GM21737 (cell line): ENCODE data around the gene TTC9C.
"Not testable (repeated sequence)": the region's sequence is repeated elsewhere in the genome, so short reads cannot be mapped to it uniquely, and the experiment has no call there.

Source experiments
- ATAC-seq: cut with Tn5 transposase; IDR thresholded peaks from one replicate; pipeline ENCODE4 v1.9.1; 2021; ENCODE audit warnings: mild to moderate bottlenecking, moderate library complexity; ENCODE audit not compliant: unreplicated experiment

The TTC9C gene, protein sequence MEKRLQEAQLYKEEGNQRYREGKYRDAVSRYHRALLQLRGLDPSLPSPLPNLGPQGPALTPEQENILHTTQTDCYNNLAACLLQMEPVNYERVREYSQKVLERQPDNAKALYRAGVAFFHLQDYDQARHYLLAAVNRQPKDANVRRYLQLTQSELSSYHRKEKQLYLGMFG

DNA sequence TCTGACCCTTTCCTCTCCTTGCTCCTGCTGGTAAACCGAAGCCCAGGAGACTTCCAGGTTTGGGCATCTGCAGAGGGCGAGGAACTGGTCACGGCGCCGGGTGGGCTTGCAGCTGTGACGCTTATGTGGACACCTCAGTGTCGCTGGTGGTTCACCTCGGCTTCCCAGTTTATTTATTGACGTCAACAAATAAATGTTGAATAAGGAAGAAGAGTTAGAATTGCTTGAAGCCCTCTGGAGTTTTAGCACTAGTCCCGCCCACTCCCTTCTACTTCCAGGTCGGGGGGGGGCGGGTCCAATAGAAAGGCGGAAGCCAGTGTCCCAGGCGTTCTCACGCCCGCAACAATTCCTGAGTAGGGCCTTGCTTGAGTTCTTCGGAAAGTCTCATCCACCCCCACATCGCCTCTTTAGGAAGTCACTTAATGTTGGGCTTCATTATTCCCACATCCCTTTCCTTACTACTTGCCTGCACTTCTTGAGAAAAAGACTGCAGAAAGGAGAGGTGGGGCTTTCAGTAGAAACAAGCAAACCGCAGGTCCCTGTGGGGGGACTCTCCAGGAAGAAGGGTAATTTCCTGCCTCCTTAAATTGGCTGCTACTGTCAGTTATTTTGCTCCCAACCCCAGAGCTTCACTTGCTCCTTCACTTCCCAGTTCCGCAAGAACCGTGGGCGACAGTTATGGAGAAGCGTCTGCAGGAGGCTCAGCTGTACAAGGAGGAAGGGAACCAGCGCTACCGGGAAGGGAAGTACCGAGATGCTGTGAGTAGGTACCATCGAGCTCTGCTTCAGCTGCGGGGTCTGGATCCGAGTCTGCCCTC, at the start of gene TTC9C:
TTC9C (plus strand) TSS at position 316 of the 818 bp plus-strand sequence; CDS start at position 679, 363 bp downstream.
- peak; percentile 18 for ATAC-seq

DNA sequence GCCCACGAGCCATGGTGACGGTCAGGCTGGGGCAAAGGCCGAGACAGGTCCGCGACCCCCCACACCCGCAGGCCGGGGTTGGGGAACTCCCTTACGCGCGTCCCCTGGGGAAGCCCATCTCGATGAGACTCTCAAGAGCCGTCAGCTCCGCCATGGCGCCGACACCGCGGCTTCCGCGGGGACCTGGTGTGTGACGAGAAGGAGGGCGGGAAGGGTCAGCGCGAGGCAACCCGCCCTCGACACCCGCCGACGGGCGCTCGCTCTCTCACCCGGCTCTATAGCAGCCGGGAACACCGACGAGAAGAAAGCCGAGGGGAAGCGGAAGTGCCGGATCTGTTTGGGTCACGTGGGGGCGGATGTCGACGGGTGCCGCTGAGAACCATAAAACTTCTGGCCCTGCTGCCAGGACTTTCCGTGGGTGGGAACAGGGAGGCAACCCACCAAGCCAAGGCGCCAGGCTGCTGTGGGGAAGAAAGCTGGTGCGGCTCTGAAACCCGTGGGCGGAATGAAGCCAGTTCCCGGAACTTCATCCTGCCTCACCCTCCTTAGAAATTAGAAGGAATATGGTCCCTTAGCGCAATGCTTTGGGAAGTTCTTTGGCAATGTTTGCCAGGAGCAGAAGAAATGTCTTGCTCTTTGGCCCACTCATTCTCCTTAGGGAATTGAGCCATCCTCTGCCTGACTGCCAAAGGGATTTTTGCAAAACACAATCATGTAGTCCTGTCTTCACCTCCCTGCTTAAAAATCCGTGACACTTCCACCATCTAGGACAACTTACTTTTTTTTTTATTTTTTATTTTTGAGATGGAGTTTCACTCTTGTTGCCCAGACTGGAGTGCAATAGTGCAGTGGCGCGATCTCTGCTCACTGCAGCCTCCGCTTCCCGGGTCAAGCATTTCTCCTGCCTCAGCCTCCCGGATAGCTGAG, 49.3 kb upstream of the TTC9C start, which contains the start of gene UBXN1:
UBXN1 (minus strand) TSS at position 304 of the 927 bp plus-strand sequence; CDS start at position 154, 150 bp downstream.
- ATAC-seq: peak; percentile 63

DNA sequence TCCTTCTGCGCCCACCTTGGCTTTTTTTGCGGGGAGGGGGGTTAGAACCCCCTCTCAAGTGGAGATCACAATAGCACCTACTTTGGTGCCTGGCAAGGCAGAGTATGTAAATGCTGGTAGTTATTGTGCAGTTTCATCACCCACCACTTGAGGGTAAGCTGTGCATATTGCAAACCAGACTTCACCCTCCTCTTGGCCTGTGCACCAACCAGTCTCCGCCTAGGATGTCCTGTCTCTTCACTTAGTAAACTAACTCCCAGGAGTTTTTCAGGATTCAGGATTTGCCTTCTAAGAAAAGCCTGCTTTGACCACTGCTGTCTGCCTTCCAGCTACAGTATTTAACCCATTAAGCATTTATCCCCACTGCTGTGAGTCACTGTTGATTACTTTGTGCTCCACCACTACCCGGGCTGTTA, 47.5 kb upstream of the TTC9C start:
- ATAC-seq: no peak

DNA sequence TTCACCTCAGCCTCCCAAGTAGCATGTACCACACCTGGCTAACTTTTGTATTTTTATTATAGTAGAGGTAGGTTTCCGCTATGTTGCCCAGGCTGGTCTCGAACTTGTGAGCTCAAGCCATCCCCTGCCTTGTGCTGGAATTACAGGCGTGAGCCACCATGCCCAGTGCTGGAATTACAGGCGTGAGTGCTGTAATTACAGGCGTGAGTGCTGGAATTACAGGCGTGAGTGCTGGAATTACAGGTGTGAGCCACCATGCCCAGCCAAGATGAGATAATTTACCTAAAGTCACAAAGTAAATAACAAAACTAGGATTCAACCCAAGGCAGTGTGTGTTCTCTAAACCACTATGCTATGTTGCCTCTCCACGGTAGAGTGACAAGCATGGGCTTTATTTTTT, 45.8 kb upstream of the TTC9C start:
- no peak for ATAC-seq

DNA sequence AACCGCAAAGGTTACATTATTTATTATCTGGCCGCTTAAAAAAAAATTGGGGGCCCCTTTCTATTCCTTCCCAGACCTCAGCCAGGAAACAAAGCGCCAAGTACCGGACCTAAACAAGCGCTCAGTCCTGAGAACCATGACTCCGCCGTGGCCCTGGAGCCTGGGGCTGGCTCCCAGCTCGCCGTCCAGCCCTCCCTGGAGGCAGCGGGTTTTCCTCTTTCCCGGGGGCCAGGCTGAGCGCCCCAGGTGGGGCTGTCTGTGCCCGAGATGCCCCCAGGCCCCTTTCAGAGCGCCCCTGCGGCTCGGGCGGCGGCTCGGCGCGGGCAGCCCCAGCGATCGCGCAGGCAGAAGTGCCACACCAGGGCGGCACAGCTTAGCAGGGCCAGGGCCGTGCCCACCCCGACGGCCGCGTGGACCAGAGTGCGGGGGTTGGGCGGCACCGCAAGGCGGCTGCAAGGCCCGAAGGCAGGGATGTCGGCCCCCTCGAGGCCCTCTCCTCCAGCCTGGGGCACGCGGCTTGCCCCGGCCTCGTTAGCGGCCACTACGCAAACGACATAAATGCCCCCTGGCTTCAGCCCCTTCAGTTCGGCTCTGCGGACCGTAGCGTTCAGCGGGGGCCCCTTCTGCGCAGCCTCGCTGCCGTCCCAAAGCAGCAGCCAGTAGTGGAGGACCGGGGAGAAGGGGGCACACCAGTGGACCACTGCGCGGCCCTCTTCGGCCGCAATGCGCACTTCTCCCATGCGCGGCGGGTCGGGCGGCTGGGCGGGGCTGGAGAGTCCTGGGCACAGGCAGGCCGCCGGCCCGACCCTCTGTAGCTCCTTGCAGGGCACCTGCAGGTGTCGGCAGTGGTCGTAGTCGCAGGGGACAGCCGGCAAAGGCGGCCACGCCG, 40.5 kb upstream of the TTC9C start:
- no peak for ATAC-seq

DNA sequence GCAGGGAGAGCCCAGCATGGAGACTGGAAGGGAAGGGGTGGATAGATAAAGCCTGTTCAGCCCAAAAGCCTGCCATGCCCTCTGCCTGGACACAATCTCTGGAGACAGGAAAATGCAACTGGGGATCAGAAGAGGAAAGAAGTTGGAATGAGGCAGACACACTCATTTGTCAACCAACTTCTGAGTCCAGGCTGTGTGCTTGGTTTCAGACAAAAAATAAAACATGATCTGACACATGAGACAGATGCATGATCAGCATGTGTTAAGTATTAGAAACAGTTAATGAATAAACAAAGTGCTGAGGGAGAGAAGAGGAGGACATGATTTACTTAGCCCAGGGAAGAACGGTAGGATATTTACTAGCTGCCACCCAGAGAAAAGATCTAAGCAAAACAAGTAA, 39.8 kb upstream of the TTC9C start:
- no peak for ATAC-seq

DNA sequence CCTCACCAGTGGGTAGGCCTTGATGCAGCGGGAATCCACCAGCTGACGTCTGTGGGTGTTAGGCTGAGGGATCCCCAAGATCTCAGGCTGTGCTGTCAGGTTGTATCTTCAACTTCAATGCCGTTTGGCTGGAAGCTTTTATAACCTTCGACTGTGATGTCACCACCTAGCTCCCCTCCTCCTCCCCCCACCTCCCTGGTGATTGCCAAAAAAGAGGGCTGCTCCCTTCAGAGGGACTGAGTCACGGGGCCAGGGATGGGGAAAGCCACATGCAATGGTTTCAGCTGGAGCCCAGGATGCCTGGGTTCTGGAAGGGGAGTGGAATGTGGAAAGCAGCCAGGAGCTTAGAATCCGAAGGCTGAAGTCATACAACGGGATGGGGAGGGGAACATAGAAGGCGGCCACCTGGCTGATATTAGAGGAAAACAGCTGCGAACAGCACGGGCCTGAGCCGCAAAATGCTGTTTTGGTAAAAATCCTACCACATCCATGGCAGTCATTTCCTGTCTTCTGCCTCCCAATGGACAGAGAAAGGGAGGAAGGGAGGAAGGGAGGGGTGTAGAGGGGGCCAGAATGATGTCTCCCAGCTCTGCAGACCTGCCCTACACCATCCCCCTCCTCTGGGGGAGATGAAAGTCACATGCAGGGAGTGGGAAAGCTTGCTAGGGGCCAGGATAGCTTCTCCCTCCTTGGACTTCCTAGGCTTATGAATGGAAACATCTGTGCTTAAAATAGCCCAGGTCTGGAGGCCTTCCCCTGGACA, 38.7 kb upstream of the TTC9C start, which contains the start of gene LRRN4CL:
LRRN4CL (minus strand) TSS at position 110 of the 763 bp plus-strand sequence. CDS start 1,022 bp downstream, outside the sequence.
- ATAC-seq: no peak

DNA sequence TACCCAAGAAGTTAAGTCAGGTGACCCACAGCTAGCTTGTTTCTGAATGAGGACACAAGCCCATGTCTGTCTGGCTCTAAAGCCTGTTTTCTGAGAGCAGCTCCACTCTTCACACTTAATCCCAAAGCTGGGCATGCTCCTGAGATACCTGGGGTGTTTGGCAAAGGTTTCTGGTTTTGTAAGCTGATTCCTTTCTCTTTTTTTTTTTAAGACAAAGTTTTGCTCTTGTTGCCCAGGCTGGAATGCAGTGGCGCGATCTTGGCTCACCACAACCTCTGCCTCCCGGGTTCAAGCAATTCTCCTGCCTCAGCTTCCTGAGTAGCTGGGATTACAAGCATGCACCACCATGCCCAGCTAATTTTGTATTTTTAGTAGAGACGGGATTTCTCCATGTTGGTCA, 34.7 kb upstream of the TTC9C start:
- ATAC-seq: not testable (repeated sequence)

DNA sequence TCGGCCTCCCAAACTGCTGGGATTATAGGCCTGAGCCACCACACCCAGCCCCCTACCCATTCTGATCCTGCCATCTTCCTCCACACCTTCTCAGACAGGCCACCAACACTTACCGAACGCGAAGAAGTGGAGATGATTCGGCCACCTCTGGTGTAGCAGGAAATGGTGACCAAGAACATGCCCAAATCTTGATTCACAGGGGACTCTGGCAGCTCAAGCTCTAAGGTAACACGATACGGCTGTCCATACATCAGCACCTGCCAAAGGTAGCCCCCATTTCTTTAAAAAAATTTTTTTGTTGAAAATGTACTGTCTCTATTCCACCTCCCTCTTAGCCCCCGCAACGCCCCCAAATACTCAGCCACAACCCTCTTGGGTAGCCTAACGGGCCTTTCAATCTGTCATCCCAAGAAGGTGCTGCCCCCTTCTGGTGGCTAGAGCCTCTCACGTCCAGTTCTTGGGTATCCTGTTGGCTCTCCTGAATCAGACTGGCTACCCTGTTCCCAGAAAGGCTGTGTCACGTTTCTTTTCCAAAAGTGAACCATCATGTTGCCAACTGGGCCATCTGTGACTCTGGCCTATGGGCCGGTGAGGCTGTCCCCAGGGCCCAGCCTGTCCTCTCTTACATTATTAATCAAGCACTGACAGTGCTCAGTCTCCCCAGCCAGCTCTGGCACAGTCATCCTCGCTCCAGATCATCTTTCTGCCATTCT, 33.7 kb upstream of the TTC9C start:
- ATAC-seq: no peak

DNA sequence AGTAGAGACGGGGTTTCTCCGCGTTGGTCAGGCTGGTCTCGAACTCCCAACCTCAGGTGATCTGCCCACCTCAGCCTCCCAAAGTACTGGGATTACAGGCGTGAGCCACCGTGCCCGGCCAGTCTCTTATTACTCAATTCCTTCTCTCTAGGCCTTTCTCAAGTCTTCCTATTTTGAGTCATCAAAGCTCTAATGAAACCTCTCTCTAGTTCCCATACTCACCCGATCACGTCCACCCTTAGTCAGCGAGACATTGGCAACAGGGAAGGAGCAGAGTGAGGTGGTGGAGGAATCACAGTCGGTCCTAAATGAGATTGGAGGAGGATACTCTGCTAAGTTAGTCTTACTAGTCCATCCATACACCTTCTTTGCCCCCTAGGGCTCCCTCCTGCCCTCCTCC, 26.0 kb upstream of the TTC9C start:
- ATAC-seq: no peak

DNA sequence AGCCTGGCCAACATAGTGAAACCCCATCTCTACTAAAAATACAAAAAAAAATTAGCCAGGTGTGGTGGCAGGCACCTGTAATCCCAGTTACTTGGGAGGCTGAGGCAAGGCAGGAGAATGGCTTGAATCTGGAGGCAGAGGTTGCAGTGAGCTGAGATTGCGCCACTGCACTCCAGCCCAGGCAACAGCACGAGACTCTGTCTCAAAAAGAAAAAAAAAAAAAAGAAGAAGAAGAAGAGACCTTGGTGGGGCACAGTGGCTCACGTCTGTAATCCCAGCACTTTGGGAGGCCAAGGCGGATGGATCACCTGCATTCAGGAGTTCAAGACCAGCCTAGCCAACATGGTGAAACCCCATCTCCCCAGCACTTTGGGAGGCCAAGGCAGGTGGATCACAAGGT, 24.4 kb upstream of the TTC9C start:
- not testable (repeated sequence) for ATAC-seq

DNA sequence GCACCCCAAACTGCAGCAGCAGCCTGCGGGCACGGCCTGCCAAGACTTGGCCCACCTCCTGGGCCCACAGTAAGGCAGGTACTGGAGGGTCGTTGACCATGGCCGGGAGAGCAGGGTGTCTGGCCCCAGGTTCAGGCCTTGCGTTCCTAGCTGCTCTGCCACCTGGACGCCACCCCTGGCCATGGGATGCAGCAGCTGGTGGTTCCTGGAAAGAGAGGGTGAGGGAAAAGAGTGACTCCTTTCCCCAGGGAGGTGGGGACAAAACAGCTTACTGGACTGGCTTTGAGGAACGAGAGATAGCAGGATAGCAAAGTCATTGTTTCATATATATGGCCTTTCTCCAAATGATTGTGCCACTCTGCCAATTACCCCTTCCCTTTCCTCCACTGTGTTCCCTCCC, 22.9 kb upstream of the TTC9C start:
- ATAC-seq: no peak

DNA sequence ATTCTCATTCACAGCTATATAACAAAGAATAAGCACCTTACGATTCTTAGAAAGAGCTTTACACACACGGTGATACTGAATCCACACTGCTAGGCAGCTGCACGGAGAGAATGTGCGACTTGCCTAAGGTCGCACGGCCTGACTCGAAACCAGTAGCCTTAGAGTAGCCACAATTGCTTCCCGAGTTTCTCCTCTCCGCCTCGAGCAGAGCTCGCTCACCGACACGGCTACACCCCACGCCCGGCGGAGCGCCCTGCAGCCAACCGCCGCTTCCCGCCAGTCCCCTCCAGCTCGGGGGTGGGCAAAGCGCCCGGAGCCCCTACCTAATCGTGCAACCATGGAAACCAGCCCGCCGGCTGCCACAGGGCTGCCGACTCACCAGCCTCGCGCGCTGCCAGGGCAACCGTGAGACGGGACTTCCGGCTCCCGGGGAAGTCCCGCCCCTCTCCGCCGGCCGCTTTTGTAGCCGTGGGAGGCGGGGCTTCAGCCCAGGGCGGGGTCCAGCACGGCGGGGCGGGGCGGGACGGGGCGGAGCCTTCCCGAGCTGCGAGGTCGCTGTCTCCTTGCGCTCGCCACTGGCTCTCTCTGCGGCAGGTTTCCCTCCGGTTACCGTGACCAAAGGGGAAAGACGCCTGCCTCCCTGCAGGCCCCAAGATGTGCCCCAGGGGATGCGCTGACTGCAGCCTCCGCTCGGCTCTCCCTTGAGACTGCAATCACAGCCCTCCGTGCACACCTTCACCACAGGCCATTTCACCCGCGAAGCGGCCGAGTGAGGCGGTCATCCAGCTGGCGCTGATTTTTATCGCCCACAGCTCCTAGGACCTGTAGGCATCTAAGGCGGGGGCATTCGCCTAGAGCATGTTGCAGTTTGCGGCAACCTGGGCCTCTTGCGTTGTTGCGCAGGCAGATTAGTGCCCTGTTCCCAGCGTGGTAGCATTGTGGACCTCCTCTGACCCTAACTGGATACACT, 22.1 kb upstream of the TTC9C start:
- ATAC-seq: peak; percentile 55

DNA sequence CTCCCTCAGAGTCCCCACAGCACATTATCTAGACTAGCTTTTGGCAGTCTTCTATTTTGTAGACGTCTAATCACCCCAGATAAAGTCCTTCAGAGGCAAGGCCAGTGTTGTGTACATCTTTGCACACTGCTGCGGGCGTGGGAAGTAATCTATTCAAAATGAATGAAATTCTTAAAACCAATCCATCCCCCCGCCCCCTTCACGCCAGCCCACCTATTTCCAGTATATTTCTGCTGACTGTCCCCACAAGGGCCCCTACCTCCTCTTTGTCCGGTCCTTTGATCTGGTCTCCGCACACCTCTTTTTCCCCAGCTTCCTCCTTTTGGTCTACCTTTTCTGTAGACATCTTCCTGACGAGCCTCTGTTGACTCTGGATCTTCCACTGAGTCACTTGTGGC, 21.4 kb upstream of the TTC9C start:
- no peak for ATAC-seq

DNA sequence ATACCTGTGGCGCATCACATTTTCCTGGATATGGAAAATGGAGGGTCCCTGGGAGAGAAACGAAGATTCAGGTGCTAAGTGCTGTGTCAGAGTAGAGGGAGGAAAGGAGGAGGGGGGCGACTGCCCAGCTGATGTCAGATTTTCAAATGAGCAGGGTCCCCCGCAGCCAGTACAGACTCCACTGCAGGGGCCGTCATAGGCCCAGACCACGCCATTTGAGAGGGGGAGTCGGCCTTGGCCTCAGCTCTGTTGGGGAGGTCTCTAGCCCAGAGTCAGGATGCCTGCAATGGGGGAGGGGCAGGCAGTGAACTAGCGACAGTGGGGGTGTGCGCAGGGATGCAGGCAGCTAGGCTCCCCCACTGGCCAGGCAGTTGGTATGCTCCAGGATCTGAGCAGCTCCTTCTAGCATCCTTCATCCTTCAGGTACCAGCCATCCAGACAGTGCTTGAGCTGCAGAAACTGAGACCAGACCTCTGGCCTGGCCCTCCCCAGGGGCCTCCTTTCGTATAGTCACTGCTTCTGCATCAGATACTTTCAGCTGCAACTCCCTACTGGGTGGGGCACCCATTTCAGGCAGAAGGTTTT, 20.9 kb upstream of the TTC9C start, which contains the start of the genes BSCL2 and GNG3:
BSCL2 (minus strand) TSS at position 148 of the 585 bp plus-strand sequence. CDS start 229 bp downstream, outside the sequence.
GNG3 (plus strand) TSS at position 400 of the 585 bp plus-strand sequence. CDS start 620 bp downstream, outside the sequence.
- no peak for ATAC-seq

DNA sequence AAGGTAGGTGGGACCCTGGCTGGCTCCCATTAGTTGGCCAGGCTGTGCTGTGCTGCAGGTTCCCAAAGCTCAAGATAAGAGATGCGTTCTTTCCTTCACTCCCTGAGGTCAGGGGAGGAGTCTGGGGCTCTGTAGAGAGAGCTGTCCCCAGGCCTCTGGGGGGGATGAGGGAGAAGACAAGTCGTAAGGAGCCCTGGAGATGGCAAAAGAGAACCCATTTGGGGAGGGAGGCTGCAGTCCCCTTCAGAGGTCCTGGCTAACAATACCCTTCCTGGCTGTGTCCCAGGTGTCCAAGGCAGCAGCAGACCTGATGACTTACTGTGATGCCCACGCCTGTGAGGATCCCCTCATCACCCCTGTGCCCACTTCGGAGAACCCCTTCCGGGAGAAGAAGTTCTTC, 19.9 kb upstream of the TTC9C start:
- ATAC-seq: no peak

DNA sequence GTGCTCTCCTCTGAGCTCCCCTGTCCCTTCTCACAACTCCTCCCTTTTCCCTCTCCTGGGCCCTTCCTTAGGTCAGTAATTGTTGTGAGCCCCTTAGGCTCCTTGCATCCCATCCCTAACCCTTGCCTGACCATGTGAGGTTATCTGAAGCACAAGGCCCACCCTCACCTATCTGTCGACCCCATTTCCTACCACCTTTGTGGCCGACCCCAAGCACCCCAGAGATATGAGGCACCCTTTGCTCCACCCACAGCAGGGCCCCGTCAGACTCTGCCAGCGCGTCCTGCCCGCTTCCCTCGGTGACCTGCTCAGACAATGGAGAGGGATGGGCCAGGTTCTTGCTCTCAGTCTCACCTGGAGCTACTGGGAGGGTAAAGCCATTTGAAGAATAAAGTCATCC, 19.5 kb upstream of the TTC9C start:
- ATAC-seq: no peak
